B cell (primary cell): ENCODE results near the gene TRMT112. TPM values are rescaled to one million over a fixed set of nuclear protein-coding genes. Genes with fewer than 3 reads are reported as not detected.

Experiments used
- ATAC-seq: fragments of 200-7000 bp; cut with Tn5 transposase; one replicate; pipeline ENCODE4 v1.10.0; 2021; ENCODE audit warnings: low read depth, mild to moderate bottlenecking, moderate number of reproducible peaks, moderate library complexity
- CTCF ChIA-PET: fragments of 350-600 bp; sonication (Branson Sonifier 250); formaldehyde crosslinking; loops from one replicate; lab custom pipeline; 2021; ENCODE audit warnings: antibody characterized with exemption, inconsistent platforms; lab: Charles Lee
- POLR2A ChIA-PET: fragments of 350-600 bp; sonication (Branson Sonifier 250); formaldehyde crosslinking; loops from one replicate; lab custom pipeline; 2021; ENCODE audit warnings: antibody characterized with exemption; lab: Charles Lee
- DNase-seq: peaks from one replicate; pipeline ENCODE4 v3.0.0; 2013
- H2AFZ ChIP-seq: 2 replicates; pipeline ENCODE4 v1.6.1; 2012; ENCODE audit warnings: mild to moderate bottlenecking, low read depth, low read length; ENCODE audit not compliant: insufficient read depth, poor library complexity, severe bottlenecking
- H3K27ac ChIP-seq, 2 donors: 1 replicate in 1 of 2; 2 replicates in 1 of 2; pipeline ENCODE4 v1.5.1; 2012 to 2013; ENCODE audit warnings: low read length in 2 of 2, mild to moderate bottlenecking in 2 of 2, moderate library complexity in 1 of 2
- H3K27me3 ChIP-seq, 4 experiments: fragments of 200-600 bp in 1 of 4; sonication (generic) in 1 of 4; replicated peaks in 1 of 4; 1 replicate in 2 of 4; 2 replicates in 2 of 4; pipeline versions ENCODE4 v1.6.1 to v1.7.0; 2013 to 2016; ENCODE audit warnings: low read length in 3 of 4, mild to moderate bottlenecking in 2 of 4, mixed read lengths in 1 of 4, moderate library complexity in 1 of 4; ENCODE audit not compliant: insufficient read depth in 4 of 4, control insufficient read depth in 3 of 4; ENCODE audit errors: control extremely low read depth in 1 of 4
- H3K36me3 ChIP-seq, 2 experiments: replicated peaks in 1 of 2; 1 replicate in 1 of 2; 2 replicates in 1 of 2; pipeline versions ENCODE4 v1.6.1 to v1.7.1; 2013; ENCODE audit warnings: low read length in 1 of 2; ENCODE audit not compliant: insufficient read depth in 2 of 2, control insufficient read depth in 1 of 2; ENCODE audit errors: control extremely low read depth in 1 of 2, extremely low read depth in 1 of 2
- H3K4me1 ChIP-seq, 2 donors: fragments of 200-600 bp in 1 of 2; sonication (generic) in 1 of 2; 1 replicate in 1 of 2; 2 replicates in 1 of 2; pipeline versions ENCODE4 v1.5.1 to v1.6.1; 2013 to 2017; ENCODE audit warnings: low read length in 2 of 2; ENCODE audit not compliant: control insufficient read depth in 2 of 2, insufficient read depth in 2 of 2
- H3K4me2 ChIP-seq: replicated peaks from 2 replicates; pipeline ENCODE3; 2012; ENCODE audit warnings: mild to moderate bottlenecking, low read depth, low read length; ENCODE audit not compliant: poor library complexity, severe bottlenecking
- H3K4me3 ChIP-seq, 5 experiments: fragments of 200-600 bp in 1 of 5; sonication (generic) in 1 of 5; 1 replicate in 3 of 5; 2 replicates in 2 of 5; pipeline versions ENCODE4 v1.5.1 to v1.7.0; 2011 to 2016; ENCODE audit warnings: low read length in 4 of 5, mild to moderate bottlenecking in 4 of 5, low read depth in 2 of 5, control low read depth in 1 of 5, moderate library complexity in 1 of 5; ENCODE audit not compliant: insufficient read depth in 1 of 5; ENCODE audit errors: control extremely low read depth in 1 of 5, extremely low read depth in 1 of 5
- H3K79me2 ChIP-seq: fragments of 200-600 bp; sonication (generic); one replicate; pipeline ENCODE4 v1.6.0; 2016; ENCODE audit warnings: low read length; ENCODE audit not compliant: control insufficient read depth, insufficient read depth
- H3K9ac ChIP-seq: fragments of 200-600 bp; sonication (generic); 2 replicates; pipeline ENCODE4 v1.6.1; 2017; ENCODE audit warnings: mild to moderate bottlenecking, low read length, moderate library complexity
- H3K9me3 ChIP-seq, 3 donors: one replicate each; pipeline versions ENCODE4 v1.6.1 to v1.7.1; 2013; ENCODE audit warnings: low read length in 2 of 3; ENCODE audit not compliant: control insufficient read depth in 2 of 3, insufficient read depth in 1 of 3; ENCODE audit errors: control extremely low read depth in 1 of 3
- H4K20me1 ChIP-seq: 2 replicates; pipeline ENCODE4 v1.6.0; 2012; ENCODE audit warnings: mild to moderate bottlenecking, low read length; ENCODE audit not compliant: insufficient read depth, control insufficient read depth, poor library complexity, severe bottlenecking
- H3K27ac Mint-ChIP-seq: one replicate; pipeline ENCODE4 v1.8.0; 2021; ENCODE audit warnings: mixed read lengths
- H3K27me3 Mint-ChIP-seq: one replicate; pipeline ENCODE4 v1.8.0; 2021; ENCODE audit warnings: mixed read lengths
- H3K4me1 Mint-ChIP-seq: one replicate; pipeline ENCODE4 v1.8.0; 2021; ENCODE audit warnings: mixed read lengths
- H3K4me3 Mint-ChIP-seq: one replicate; pipeline ENCODE4 v1.8.0; 2021; ENCODE audit warnings: mixed read lengths
- H3K9me3 Mint-ChIP-seq: one replicate; pipeline ENCODE4 v1.8.0; 2022; ENCODE audit warnings: mixed read lengths; ENCODE audit not compliant: insufficient read depth
- EZH2 ChIP-seq: IDR thresholded peaks from 2 replicates; pipeline ENCODE4 v1.6.1; 2012; ENCODE audit warnings: borderline replicate concordance, low read depth, mild to moderate bottlenecking, moderate library complexity, low read length; ENCODE audit not compliant: insufficient read depth, poor library complexity, severe bottlenecking
- WGBS: methylation state at CpG from one replicate; pipeline ENCODE4 v1.1.5; 2013; ENCODE audit warnings: missing lambda C conversion rate; ENCODE audit not compliant: insufficient coverage; 5-methylcytosine and 5-hydroxymethylcytosine counted together
- intact Hi-C: fragments of 100-400 bp; cut with micrococcal nuclease; formaldehyde crosslinking; loops from one replicate; pipeline ENCODE4 v1.10.0; 2022
- polyA plus RNA-seq: library from polyadenylated mRNA; depleted of rRNA; stranded (reverse); fragments of >200 nt; gene quantifications from 2 replicates; pipeline ENCODE4 v1.2.3, GENCODE V29; 2012
- total RNA-seq, 2 donors: library from RNA; stranded (reverse); fragments of 120-200 nt in 1 of 2; gene quantifications; 1 replicate in 1 of 2; 2 replicates in 1 of 2; pipeline versions ENCODE4 v1.2.3 to v1.2.4, GENCODE V29; 2013 to 2022
- TF ChIP-seq, protein P1 (sequence below): fragments of 200-600 bp; IDR thresholded peaks from one replicate; pipeline ENCODE4 v1.8.0; 2022; ENCODE audit warnings: antibody characterized with exemption, mild to moderate bottlenecking

TRMT112 gene
- total and polyA plus RNA-seq, 2 donors (not counting 1 experiment from before 2014, with no cell fraction given), result 133 to 231 TPM

DNA sequence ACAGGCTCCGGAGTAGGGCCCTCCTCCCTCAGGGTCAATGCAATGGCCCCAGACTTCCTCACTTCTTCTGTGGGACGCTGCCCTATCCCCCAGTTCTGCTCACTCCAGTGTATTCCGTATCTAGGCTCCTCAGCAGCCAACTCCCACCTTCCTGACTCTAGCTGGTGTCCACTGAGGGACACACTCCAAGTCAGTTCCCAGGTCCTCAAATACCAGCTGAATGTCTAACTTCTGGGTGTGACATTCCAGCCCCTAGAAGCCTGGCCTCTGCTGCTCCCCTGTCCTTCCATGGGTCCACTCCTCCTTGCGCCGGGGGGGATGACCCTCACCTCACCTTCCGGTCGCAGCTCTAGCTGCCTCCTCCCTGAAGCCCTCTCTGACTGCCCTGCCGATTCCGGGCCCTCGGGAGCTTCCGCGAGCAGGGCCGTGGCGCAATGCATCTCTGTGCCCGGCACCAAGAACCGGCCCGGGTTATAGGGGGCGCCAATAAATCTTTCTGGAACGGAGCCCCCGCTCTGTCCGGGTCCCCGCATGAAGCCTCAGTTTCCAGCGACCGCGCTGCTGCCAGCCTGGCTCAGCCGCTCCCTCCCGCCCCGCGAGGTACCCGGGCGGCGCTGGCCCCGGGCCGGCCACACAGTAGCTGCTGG is 48.3 kb downstream of the TRMT112 start:
- peaks cover 0 to 3% (median 0%) of the 10 kb centered on the region in 3 donors for H3K9me3 ChIP-seq
- POLR2A ChIA-PET, result interaction anchor here (0.6 to 4.6 kb wide), 13 partner anchors 15 to 1624 kb away, joined by 3 to 67 read pairs (median 7); partner anchors contain the start of genes BAD, CCDC88B, FERMT3 and GPR137
- H3K27me3 Mint-ChIP-seq, result no peaks in the 10 kb centered on the region
- no peaks in the 10 kb centered on the region for H3K9me3 Mint-ChIP-seq
- H3K27ac ChIP-seq, result peak overlapping the region; percentile 89 to 91
- H3K4me2 ChIP-seq, result peak overlapping the region; percentile 92
- H3K27me3 ChIP-seq, result no peaks in the 10 kb centered on the region
- H2AFZ ChIP-seq, result peak overlapping the region; percentile 75
- H3K4me3 Mint-ChIP-seq, result peak overlapping the region; percentile 100
- H3K4me1 Mint-ChIP-seq, result peaks cover 19% of the 10 kb centered on the region
- no peaks in the 10 kb centered on the region for H3K79me2 ChIP-seq
- H4K20me1 ChIP-seq, result no peaks in the 10 kb centered on the region
- TF ChIP-seq, protein P1, sequence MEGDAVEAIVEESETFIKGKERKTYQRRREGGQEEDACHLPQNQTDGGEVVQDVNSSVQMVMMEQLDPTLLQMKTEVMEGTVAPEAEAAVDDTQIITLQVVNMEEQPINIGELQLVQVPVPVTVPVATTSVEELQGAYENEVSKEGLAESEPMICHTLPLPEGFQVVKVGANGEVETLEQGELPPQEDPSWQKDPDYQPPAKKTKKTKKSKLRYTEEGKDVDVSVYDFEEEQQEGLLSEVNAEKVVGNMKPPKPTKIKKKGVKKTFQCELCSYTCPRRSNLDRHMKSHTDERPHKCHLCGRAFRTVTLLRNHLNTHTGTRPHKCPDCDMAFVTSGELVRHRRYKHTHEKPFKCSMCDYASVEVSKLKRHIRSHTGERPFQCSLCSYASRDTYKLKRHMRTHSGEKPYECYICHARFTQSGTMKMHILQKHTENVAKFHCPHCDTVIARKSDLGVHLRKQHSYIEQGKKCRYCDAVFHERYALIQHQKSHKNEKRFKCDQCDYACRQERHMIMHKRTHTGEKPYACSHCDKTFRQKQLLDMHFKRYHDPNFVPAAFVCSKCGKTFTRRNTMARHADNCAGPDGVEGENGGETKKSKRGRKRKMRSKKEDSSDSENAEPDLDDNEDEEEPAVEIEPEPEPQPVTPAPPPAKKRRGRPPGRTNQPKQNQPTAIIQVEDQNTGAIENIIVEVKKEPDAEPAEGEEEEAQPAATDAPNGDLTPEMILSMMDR, result no peak
- TF ChIP-seq EZH2, result no peak
- peak overlapping the region; percentile 40 to 96 (median 83) for H3K4me3 ChIP-seq
- CTCF ChIA-PET, result interaction anchor here (0.8 to 5.7 kb wide), 7 partner anchors 12 to 64 kb away, joined by 3 to 73 read pairs (median 11); partner anchors contain the start of genes CATSPERZ, ESRRA, FERMT3 and PLCB3
- DNase-seq (no peak), ATAC-seq (peak; percentile 0)
- under 1% methylated on average over 34 of the region's 34 CpGs for WGBS
- intact Hi-C loops, result loop anchor here (1.0 kb wide), 6 partner anchors 18 to 84 kb away; partner anchors contain the start of genes FKBP2, NUDT22, PLCB3 and TRPT1
- H3K36me3 ChIP-seq, result no peaks in the 10 kb centered on the region
- H3K4me1 ChIP-seq, result peaks cover 14 to 29% of the 10 kb centered on the region in 2 donors
- H3K27ac Mint-ChIP-seq, result peak overlapping the region; percentile 99
- H3K9ac ChIP-seq, result peak overlapping the region; percentile 76
